Right lobe of liver (tissue), 6 donors: ENCODE measurements around the gene LYPLAL1. TPM values are rescaled to one million over a fixed set of nuclear protein-coding genes. Genes with fewer than 3 reads are reported as not detected.

Experiments used
- ATAC-seq, 4 donors: fragments of 200-7000 bp; cut with Tn5 transposase; one replicate each; pipeline ENCODE4 v1.9.1; 2020; ENCODE audit warnings: mild to moderate bottlenecking in 4 of 4, moderate library complexity in 4 of 4
- DNase-seq, 3 donors: peaks; one replicate each; pipeline ENCODE4 v3.0.0-alpha.2; 2020
- H3K27ac ChIP-seq, 3 donors: fragments of 200-600 bp; one replicate each; pipeline ENCODE4 v1.8.0; 2022
- H3K27me3 ChIP-seq, 2 donors: fragments of 200-600 bp; one replicate each; pipeline ENCODE4 v1.8.0; 2022
- H3K36me3 ChIP-seq, 4 donors: fragments of 200-600 bp; sonication (generic) in 1 of 4; one replicate each; pipeline versions ENCODE4 v1.5.1 to v1.8.0; 2017 to 2022; ENCODE audit warnings: control low read depth in 1 of 4
- H3K4me1 ChIP-seq, 4 donors: fragments of 200-600 bp; sonication (generic) in 1 of 4; one replicate each; pipeline versions ENCODE4 v1.5.1 to v1.8.0; 2017 to 2022; ENCODE audit warnings: control low read depth in 1 of 4
- H3K4me3 ChIP-seq, 3 donors: fragments of 200-600 bp; one replicate each; pipeline ENCODE4 v1.8.0; 2022
- H3K9me3 ChIP-seq, 4 donors: fragments of 200-600 bp; sonication (generic) in 1 of 4; one replicate each; pipeline versions ENCODE4 v1.5.1 to v1.8.0; 2017 to 2022; ENCODE audit warnings: control low read depth in 1 of 4
- CTCF ChIP-seq, 4 donors: fragments of 200-600 bp in 3 of 4; fragments of 450-650 bp in 1 of 4; IDR thresholded peaks; one replicate each; pipeline versions ENCODE4 v1.5.1 to v1.8.0; 2016 to 2022; ENCODE audit warnings: antibody characterized with exemption in 4 of 4, mild to moderate bottlenecking in 2 of 4
- POLR2A ChIP-seq: fragments of 450-650 bp; IDR thresholded peaks from one replicate; pipeline ENCODE4 v1.6.1; 2017; ENCODE audit warnings: antibody characterized with exemption, mild to moderate bottlenecking
- WGBS: methylation state at CpG from one replicate; pipeline ENCODE4 v1.1.6; 2018; ENCODE audit warnings: low coverage, low lambda C conversion rate; ENCODE audit not compliant: insufficient coverage; ENCODE audit errors: missing lambda C conversion rate; 5-methylcytosine and 5-hydroxymethylcytosine counted together
- intact Hi-C, 2 donors: fragments of 100-400 bp; cut with DNase I; formaldehyde crosslinking; loops; one replicate each; pipeline versions ENCODE4 v1.11.2 to v1.14.1; 2022
- total RNA-seq, 6 experiments: library from RNA; depleted of rRNA in 2 of 6; stranded (reverse); fragments of >200 nt in 2 of 6; fragmentation: NEBNext Ultra II Directional in 3 of 6; extraction: Animal tissue kit (Norgen Biotek cat#: 25700) in 3 of 6; gene quantifications; one replicate each; pipeline versions ENCODE4 v1.1.0 to v1.2.4, GENCODE V29; 2016 to 2023
- donor health status: DM: no; HTN: yes; CAD: no.
- donor health status: DM: no; HTN: no; CAD: no.
- donor health status: DM: no; HTN: no; CAD: no.
- donor health status: DM: no; HTN: yes; CAD: no.
- donor health status: DM: no; HTN: yes; CAD: no.

The LYPLAL1 gene
- total RNA-seq, 6 experiments from 2014 or later, result 16.5 to 33.6 (median 22.2) TPM

- DNase-seq (no peak), ATAC-seq (no peak)
- intact Hi-C loops, result no loop called here
- H3K4me3 ChIP-seq, result no peak overlapping the region
- H3K27ac ChIP-seq, result no peak overlapping the region
- TF ChIP-seq CTCF (IDR thresholded peaks at IDR 0.05) (no peak), POLR2A (no peak)
- H3K9me3 ChIP-seq, result no peaks in the 10 kb centered on the region
- WGBS, result 94% methylated on average over 2 of the region's 2 CpGs
- H3K4me1 ChIP-seq, result peaks cover 0 to 4% (median 0%) of the 10 kb centered on the region in 4 donors
- no peaks in the 10 kb centered on the region for H3K27me3 ChIP-seq
- H3K36me3 ChIP-seq, result peaks cover 0 to 9% (median 3%) of the 10 kb centered on the region in 4 donors
Observed at GRCh38 chr1:219209578-219209977, 35.9 kb downstream of the LYPLAL1 start.

- DNase-seq (no peak), ATAC-seq (no peak)
- peaks cover 0 to 4% (median 0%) of the 10 kb centered on the region in 4 donors for H3K4me1 ChIP-seq
- no peak overlapping the region for H3K4me3 ChIP-seq
- no peaks in the 10 kb centered on the region for H3K27me3 ChIP-seq
- H3K9me3 ChIP-seq, result no peaks in the 10 kb centered on the region
- no peak overlapping the region for H3K27ac ChIP-seq
- 94% methylated on average over 5 of the region's 5 CpGs for WGBS
- TF ChIP-seq CTCF (IDR thresholded peaks at IDR 0.05), result no peak
- no peak for TF ChIP-seq POLR2A
- H3K36me3 ChIP-seq, result peaks cover 0 to 9% (median 3%) of the 10 kb centered on the region in 4 donors
- intact Hi-C loops, result no loop called here
Observed at GRCh38 chr1:219210067-219210466, 36.4 kb downstream of the LYPLAL1 start.

GRCh38 chr1:219215477-219215876, 41.8 kb downstream of the LYPLAL1 start:
- DNase-seq, result no peak
- Histone ChIP-seq H3K9me3 (no peaks in the 10 kb centered on the region), H3K27me3 (no peaks in the 10 kb centered on the region), H3K4me3 (no peak overlapping the region), H3K4me1 (no peaks in the 10 kb centered on the region), H3K36me3 (peaks cover 0 to 9% (median 3%) of the 10 kb centered on the region in 4 donors), H3K27ac (no peak overlapping the region)
- intact Hi-C loops, result no loop called here
- ATAC-seq, result no peak
- TF ChIP-seq CTCF (IDR thresholded peaks at IDR 0.05), result no peak
- TF ChIP-seq POLR2A, result no peak

- intact Hi-C loops, result no loop called here
- peak in 1 of 4 donors; percentile 20 for ATAC-seq
Observed at GRCh38 chr1:219220945-219221344, 47.3 kb downstream of the LYPLAL1 start.

More at GRCh38 chr1:219220945-219221344, 47.3 kb downstream of the LYPLAL1 start:
- H3K36me3 ChIP-seq, result no peaks in the 10 kb centered on the region
- no peak overlapping the region for H3K4me3 ChIP-seq
- no peak for DNase-seq
- H3K4me1 ChIP-seq, result no peaks in the 10 kb centered on the region
- no peak overlapping the region for H3K27ac ChIP-seq
- no peaks in the 10 kb centered on the region for H3K9me3 ChIP-seq
- no CpG with 5 or more reads among the region's 3 CpGs for WGBS
- H3K27me3 ChIP-seq, result no peaks in the 10 kb centered on the region
- TF ChIP-seq CTCF (IDR thresholded peaks at IDR 0.05) (no peak), POLR2A (no peak)
